Spleen (tissue), 7 donors: ENCODE results near the gene COBL.

Experiments
- POLR2AphosphoS5 ChIP-seq, 3 donors: sonication (generic); formaldehyde crosslinking; IDR thresholded peaks; one replicate each; pipeline ENCODE4 v1.5.1; 2017; ENCODE audit warnings: antibody characterized with exemption in 3 of 3
- TF ChIP-seq, protein P1 (sequence below), 11 experiments: fragments of 200-600 bp in 7 of 11; fragments of 450-650 bp in 4 of 11; sonication (generic) in 4 of 11; IDR thresholded peaks in 8 of 11; conservative IDR thresholded peaks in 3 of 11; 1 replicate in 7 of 11; 2 replicates in 4 of 11; pipeline versions ENCODE4 v1.4.0 to v1.8.0; 2016 to 2021; ENCODE audit warnings: antibody characterized with exemption in 11 of 11, inconsistent platforms in 4 of 11, mild to moderate bottlenecking in 1 of 11
- donor health status: DM: no; HTN: no; CAD: no; lungs with moderate emphysema.
- donor health status: DM: no; HTN: no; CAD: no.
- donor health status: DM: no; HTN: no; CAD: no.

DNA sequence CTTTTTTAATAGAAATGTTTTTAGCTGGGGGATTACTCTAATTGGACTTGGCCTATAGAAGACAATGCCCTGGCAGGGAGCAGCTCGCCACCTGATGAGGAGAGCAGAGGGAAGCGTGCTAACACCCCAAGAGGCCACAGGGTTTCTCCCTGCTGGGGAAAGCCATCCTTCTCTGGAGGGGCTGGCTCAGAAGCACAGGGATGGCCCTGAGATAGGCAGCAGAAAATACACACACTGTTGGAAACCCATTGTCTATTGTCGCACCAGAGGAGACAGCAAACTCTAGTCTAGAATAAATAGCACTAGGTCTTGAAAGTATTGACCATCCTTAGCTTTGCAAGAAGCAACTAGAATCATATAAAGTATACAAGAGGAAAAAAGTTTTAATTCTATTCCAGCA, 5.4 kb downstream of the COBL start:
- TF ChIP-seq, protein P1, sequence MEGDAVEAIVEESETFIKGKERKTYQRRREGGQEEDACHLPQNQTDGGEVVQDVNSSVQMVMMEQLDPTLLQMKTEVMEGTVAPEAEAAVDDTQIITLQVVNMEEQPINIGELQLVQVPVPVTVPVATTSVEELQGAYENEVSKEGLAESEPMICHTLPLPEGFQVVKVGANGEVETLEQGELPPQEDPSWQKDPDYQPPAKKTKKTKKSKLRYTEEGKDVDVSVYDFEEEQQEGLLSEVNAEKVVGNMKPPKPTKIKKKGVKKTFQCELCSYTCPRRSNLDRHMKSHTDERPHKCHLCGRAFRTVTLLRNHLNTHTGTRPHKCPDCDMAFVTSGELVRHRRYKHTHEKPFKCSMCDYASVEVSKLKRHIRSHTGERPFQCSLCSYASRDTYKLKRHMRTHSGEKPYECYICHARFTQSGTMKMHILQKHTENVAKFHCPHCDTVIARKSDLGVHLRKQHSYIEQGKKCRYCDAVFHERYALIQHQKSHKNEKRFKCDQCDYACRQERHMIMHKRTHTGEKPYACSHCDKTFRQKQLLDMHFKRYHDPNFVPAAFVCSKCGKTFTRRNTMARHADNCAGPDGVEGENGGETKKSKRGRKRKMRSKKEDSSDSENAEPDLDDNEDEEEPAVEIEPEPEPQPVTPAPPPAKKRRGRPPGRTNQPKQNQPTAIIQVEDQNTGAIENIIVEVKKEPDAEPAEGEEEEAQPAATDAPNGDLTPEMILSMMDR (IDR thresholded peaks at IDR 0.05 in 8 of 11, conservative IDR thresholded peaks at IDR 0.05 in 3 of 11): no peak
- TF ChIP-seq POLR2AphosphoS5 (IDR thresholded peaks at IDR 0.05): no peak
